Hepatocyte (in vitro differentiated cells): ENCODE measurements around the gene SERP2.

Experiments used
- CTCF ChIP-seq: fragments of 200-600 bp; sonication (generic); IDR thresholded peaks from 2 replicates; pipeline ENCODE4 v1.5.1; 2016; ENCODE audit warnings: antibody characterized with exemption, mild to moderate bottlenecking; ENCODE audit not compliant: poor library complexity
- EZH2 ChIP-seq: fragments of 200-600 bp; sonication (generic); IDR thresholded peaks from 2 replicates; pipeline ENCODE4 v1.6.1; 2016; ENCODE audit warnings: antibody characterized with exemption, mild to moderate bottlenecking, borderline replicate concordance

- TF ChIP-seq CTCF (no peak), EZH2 (no peak)
Measured at GRCh38 chr13:44413095-44413494, 39.5 kb downstream of the SERP2 start.
